GM19238 (cell line): ENCODE results near the gene ALS2CL.
"Not testable (repeated sequence)": the region's sequence is repeated elsewhere in the genome, so short reads cannot be mapped to it uniquely, and the experiment has no call there.

Experiments used
- DNase-seq: peaks from one replicate; pipeline ENCODE4 v3.0.0; 2011; ENCODE audit warnings: low spot score; ENCODE audit not compliant: insufficient read length

ALS2CL gene, protein sequence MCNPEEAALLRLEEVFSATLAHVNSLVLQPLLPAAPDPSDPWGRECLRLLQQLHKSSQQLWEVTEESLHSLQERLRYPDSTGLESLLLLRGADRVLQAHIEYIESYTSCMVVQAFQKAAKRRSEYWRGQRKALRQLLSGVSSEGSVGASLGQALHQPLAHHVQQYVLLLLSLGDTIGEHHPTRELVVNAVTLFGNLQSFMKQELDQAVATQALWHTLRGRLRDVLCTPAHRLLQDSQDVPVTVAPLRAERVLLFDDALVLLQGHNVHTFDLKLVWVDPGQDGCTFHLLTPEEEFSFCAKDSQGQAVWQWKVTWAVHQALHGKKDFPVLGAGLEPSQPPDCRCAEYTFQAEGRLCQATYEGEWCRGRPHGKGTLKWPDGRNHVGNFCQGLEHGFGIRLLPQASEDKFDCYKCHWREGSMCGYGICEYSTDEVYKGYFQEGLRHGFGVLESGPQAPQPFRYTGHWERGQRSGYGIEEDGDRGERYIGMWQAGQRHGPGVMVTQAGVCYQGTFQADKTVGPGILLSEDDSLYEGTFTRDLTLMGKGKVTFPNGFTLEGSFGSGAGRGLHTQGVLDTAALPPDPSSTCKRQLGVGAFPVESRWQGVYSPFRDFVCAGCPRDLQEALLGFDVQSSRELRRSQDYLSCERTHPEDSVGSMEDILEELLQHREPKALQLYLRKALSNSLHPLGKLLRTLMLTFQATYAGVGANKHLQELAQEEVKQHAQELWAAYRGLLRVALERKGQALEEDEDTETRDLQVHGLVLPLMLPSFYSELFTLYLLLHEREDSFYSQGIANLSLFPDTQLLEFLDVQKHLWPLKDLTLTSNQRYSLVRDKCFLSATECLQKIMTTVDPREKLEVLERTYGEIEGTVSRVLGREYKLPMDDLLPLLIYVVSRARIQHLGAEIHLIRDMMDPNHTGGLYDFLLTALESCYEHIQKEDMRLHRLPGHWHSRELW

DNA sequence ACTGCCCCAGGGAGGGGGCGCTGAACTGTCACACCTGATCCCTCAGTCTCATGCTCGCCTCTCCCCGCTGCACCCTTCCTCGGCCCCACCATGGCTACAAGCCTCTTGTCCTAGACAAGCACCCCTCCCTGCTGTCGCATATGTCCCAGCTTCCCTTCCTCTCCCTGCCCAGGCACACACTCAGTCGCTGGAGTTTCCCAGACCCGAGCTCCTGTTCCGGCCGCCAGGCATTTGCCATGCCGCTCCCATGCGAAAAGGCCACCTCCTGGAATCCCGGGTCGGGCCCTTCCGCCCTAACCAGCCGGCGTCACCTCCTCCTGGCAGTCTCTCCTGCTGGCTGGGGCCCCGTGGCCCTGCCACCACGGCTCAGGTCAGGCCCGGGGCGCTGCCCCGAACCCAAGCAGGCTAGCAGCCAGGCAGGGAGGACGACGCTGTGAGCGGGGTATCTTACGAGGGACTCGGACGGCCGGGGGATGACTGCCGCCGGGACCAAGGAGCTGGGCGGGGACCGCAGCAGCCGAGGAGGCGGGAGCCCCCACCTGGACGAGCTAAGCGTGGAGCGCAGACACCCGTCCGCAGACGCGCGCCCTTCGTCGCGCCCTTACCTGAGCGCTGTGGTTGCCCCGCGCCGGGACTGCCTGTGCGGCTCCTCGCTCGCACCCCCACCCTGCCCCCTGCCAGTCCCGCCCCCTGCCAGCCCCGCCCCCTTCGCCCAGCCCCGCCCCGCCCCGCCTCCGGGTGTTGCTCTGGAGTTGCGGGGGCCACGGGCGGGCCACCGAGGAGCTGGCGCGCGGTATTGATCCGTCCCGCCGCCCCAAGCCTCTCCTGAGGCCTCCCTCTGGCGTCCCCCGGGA is at the start of gene ALS2CL:
ALS2CL (minus strand) TSS at position 642 of the 854 bp plus-strand sequence. CDS start 4,239 bp downstream, outside the sequence.
- peak; percentile 54 for DNase-seq

DNA sequence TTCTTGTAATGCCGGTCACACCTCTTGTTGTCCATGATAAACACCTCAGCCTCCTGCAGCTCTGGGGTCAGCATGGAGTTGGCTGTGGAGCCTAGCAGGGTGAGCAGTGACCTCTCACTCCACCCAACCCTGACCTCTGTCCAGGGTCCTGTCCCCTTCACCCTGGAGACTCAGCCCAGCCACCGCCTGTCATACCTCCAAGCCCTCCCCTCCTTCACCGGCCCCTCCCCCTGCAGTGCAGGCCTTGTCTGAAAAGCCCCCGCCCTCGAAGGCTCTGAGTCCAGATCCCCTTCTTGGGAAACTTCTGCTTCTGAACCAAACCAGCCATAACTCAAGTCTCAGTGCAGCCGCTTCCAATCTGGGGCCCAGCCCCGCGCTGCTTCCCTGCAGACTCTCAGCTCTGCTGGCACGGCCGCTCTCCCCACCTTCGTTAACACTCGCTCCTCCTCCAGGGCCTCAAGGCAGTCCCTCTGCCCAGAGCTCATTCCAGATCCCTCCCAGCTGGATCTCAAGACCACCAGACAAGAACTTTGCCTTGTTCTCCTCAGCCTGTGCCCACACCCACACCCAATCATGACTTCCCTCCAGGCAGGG is 49.6 kb upstream of the ALS2CL start:
- DNase-seq, result no peak

DNA sequence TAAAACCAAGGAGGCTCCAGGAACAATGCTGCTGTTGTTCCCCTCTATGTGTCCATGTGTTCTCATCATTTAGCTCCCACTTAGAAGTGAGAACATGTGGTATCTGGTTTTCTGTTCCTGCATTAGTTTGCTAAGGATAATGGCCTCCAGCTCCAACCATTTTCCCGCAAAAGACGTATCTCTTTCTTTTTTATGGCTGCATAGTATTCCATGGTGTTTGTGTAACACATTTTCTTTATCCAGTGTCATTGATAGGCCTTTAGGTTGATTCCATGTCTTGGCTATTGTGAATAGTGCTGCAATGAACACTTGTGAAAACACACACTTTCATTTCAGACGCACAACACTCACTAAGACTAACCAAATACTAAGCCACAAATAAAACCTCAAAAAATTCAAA is 46.1 kb upstream of the ALS2CL start:
- not testable (repeated sequence) for DNase-seq

DNA sequence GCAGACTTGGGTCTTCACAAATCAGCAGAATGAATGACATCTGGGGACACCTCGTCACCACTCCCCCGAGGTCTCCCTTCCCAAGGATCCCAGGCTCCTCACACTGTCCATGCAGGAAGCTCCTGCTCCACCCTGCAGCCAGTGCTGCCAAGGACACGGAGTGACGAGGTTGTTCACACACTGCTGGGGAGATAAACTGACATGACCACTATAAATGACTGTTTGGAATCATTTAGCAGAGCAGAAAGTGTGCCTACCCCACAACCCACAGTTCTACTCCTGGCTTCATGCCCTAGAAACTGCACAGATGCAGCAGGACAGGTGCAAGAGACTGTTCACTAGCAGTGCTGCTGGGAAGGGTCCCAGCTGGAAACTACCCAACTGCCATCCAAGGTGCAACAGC is 43.9 kb upstream of the ALS2CL start:
- DNase-seq, result no peak

DNA sequence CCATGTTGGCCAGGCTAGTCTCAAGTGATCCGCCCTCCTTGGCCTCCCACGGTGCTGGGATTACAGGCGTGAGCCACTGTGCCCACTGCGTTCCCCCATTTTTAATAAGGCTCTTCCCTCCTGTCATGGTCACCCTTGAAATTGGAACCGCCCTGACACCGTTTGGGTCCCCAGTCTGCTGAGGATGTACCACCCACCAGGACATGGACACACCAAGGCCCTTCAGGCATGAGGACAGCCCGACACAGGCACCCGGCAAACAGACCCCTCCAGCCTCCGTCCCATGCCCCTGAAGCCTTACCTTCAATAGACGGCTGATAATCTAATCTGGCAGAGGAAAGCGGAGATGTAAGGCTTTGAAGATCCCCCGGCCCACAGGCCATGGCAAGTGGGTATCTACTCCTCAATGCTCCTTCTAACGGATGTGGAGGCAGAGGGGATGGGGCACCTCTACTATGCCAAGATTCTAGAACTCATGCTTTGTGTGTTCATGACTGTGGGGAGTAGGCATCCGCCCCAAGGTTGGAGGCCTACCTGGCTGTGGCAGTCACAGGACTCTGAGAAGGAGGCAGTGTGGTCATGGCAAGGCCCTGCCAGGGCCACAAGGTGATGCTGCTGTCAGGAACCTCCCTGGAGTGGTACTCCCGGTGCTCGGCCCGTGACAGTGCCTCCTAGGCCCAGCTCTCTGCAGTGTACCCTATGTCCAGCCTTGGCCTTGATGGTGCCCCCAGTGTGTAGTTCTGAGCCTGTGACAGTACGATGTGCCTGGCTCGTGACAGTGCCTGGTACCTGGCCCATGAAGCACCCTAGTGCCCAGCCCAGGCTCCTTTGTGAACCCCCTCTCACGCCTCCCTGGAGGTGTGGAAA is 42.8 kb upstream of the ALS2CL start:
- no peak for DNase-seq

DNA sequence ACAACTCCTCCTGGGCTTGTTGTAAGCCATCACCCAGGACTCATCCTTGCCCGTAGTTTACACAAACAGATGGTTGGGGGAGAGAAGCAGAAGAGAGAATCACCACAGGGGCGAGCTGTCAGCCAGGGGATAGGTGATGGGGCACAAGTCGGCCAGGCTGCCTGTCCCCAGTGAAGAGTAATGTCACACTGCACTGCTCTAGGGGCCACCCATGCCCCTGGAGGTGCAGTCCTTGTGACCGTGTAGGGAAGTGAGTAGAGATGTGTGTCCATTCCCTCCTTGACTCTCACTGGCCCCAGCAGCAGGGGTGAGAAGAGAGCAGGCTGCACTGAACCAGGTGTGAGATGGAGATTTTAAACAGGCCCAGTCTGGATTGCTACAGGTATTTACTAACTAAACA is 41.3 kb upstream of the ALS2CL start:
- no peak for DNase-seq

DNA sequence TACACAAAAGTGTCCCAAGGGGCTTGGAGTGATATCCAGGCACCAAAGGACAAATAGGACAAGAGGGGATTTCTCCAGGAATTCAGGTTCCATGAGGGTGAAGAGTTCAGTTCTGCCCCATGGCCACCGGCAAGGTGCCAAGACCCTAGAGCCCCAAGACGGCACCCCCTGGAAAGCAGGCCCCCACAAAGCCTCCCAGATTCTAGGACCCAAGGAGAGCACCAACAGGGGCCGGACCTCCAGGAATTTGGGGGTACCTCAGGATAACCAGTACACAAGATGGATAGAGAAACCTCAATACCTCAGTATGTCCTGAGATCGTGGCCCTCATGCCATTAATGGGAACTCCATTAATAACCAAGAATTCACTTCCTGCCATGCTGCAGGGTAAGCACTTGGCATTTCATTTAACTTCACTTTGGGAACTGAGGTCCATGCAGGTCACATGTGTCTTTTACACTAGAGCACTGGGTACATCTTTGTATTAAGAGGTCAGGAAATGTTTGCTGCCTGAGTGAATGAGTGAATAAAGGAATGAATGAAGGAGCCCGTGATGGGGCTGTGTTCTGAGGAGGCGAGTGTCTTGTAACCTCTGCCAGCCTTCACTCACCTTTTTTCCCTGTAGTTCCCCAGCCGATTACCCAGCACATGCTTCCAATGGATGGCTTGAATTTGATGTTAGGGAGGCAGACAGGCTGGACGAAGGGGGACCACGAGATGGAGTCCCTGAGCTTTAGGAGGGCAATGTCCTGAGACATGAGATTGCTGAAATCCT is 39.7 kb upstream of the ALS2CL start:
- DNase-seq, result no peak

DNA sequence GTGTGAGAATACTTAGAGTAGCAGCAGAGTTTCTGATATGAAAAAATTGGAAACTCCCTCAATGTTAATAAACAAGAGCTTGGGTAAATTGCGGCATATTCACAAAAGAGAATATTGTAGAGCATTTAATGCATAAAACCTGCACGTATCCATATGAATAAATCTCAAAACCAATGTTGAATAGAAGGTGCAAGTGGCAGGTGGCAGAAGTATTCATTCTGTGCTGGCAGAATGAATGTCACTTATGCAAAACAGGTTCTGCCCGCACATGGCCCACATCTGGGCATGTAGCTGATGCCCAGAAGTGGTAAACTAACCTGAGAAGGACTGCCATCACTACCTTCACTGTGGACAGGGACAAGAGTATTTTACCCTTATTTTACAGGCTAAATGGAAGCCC is 38.3 kb upstream of the ALS2CL start:
- no peak for DNase-seq

DNA sequence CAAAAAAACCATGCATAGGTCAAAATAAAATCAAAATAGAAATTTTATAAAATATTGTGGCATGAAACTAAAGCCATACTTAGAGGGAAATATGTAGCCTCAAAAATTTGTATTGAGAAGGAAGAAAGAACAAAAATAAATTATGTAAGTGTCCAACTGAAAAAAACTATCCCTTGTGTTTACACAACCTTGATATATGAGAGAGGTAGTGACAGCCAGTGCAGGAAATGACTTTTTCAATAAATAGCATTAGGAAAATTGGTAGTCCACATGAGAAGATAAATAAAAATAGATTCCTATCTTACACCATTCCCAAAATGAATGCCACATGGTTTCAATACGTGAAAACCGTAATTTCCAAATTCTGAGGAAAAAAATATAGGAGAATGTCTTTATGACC is 37.3 kb upstream of the ALS2CL start:
- DNase-seq, result no peak

DNA sequence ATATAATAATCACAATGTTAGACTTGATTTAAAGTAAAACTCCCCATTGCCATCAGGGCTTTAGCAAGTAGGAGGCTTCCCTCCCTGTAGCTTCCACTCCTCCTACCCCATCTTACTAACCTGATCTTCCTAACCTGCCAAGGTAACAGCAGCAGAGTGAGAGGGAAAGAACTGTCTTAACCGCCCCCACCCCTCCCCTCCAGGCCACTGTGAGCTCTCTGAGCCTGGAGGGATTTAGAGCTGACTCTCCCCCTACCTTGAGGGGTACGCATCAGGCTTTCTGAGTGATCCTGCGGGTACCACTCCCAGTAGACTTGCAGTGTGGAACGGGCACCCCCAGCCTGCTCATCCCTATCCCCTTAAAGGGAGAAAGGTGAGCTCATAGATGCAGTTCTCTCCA is 35.6 kb upstream of the ALS2CL start:
- DNase-seq, result no peak

DNA sequence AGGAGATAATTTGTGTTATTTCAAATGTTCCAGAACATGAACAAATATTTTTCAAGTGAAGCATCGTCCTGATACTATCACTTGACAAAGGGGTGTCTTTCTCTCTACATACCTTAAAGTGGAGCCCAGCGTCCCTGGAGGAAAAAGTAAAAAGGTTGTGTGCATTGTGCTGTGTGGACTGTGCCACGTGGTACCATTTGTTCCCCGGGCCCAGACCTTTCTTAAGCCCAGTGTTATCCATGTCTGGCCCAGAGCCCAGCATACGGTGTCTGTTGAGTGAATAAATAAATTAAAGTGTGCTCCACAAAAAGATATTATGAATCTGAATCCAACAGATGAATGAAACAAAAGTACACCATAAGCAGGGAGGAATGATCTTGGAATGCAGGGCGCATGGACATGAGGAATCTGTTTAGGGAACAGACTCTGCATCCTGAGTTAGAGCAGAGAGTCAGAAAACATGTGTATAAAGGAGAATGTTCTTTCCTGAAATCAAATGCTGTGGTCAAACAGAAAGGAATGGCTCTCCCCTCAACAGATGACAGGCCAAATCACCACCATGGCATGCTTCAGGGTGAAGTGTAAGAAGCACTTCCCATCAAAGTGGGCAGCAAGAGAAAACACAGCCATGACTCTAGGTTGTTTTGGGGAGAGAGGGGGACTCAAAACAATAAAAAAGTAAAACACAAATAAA is 32.3 kb upstream of the ALS2CL start:
- DNase-seq, result no peak

DNA sequence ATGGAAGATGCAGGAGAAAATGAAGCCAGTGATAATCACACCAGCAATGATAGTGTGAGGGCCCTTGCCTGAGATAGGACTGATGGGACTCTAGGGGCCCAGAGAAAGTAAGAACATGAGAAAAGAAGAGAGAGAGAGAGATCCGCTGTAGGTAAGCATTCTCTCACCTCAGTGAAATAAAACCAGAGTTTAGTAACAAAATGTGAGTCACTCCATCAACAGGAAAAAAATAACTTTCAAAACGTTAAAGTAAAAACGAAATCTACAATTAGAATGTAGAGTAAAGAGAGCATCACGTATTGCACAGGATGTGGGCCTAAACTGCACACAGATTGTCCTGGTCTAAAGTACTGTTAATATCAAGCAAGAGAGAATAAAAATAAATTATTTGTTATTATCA is 30.9 kb upstream of the ALS2CL start:
- no peak for DNase-seq

DNA sequence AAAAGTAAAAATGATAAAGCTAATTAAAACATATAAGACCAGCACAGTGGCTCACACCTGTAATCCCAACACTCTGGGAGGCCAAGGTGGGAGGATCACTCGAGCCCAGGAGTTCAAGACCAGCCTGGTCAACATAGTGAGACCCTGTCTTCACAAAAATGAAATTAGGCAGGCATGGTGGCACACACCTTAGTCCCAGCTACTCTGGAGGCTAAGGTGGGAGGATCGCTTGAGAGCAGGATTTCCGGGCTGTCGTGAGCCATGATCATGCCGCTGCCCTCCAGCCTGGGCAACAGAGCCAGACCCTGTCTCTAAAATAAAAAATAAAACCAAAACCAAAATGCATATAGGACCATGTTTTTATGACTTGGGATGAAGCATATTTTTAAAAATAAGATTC is 29.0 kb upstream of the ALS2CL start:
- DNase-seq, result no peak

DNA sequence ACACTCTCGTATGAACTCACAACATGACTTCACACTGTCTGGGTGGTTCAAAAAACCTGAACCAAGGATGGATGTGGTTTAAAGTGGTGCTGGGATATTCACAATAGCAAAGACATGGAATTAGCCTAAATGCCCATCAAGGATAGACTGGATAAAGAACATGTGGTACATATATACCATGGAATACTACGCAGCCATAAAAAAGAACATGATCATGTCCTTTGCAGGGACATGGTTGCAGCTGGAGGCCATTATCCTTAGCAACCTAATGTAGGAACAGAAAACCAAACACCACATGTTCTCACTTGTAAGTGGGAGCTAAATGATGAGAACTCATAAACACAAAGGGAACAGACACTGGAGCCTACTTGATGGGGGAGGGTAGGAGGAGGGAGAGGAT is 27.5 kb upstream of the ALS2CL start:
- no peak for DNase-seq

DNA sequence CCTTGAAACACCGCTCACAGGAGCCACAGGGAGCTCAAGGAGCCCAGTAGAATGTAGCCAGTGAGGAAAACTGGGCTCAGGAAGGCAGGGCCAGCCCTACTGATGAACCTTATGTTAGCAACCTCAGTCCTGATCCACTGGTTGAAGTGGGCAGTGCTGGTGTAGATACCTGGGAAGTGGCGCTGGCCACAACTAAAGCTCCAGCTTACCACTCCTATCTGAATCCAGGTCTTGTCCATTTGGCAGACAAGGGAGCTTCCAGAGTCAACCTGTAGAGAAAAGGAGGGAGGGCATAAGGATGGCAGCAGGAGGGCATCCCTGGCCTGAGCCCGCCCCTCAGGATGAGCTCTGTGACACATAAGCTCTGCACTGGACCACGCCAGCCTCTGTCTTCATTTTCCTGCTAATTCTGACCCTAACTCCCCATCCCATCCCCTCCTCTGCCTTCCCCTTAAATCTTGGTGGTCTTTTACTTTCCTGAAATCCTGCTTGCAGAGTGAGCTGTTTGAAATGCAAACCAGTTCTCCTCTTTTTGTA is 26.3 kb upstream of the ALS2CL start:
- no peak for DNase-seq

DNA sequence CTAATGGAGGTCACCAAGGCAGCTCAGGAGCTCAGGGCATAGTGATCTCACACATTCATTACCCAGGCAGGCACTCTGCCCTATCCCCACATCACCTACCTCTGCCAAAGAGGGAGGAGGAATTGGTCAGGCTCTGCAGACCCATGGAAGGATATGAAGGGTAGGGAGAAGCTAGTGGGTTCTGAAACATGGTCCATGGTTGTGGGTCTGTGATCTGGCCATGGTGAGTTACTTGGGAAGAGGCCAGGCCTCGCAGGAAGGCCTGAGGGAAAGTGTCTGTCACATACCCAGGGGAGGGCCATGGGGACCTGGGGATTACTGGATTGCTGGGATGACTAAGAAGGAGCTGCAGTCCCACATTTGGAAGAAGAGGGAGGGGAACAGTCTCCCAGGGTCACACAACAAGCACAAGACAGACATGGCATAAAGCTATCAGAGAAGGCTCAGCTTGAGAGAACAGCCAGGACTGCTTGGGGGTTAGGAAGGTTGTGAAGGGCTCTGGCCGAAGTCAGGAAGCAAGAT is 25.6 kb upstream of the ALS2CL start:
- no peak for DNase-seq

DNA sequence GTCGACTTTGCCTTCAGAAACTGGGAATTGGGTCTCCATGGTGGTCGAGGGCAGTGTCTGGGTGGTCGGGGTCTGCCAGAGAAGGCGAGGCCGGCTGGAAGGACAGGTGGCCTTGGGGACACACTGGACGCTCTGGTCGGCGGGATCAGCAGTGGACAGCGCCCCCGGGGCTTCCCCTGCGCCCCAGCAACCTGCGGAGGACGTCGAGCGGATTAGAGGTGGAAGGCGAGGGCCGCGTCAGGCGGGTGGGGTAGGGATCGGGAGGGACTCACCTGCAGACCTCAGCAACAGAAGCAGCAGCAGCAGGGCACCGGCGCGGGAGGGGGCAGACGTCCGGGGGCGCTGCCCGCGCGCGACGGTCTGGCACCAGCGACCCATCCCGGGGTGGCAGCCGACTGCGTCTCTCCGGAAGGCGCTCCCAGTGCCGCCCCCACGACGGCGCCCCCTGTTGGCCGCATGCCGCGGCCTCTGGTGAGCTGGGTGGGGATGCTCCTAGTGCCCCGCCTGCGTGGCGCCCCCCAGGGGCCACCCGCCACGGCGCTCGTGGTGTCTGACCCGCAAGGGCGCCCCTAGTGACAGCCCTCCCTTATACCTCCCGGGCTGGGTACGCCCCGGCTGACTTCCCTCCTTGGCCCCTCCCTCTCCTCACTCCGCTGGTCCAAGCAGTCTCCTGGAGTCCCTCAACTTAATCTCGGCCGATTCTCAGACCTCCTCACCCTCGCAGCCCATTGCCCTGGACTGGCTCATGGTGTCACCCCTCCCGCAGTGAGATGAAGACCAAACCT is 24.2 kb upstream of the ALS2CL start, which contains the start of gene PRSS50:
PRSS50 (minus strand) TSS at position 423 of the 785 bp plus-strand sequence; CDS start at position 378, 45 bp downstream.
- no peak for DNase-seq
